Lower lobe of right lung (tissue), 2 donors: ENCODE measurements around the gene FIBCD1. TPM values are rescaled to one million over a fixed set of nuclear protein-coding genes. Genes with fewer than 3 reads are reported as not detected.

ENCODE experiments used
- ATAC-seq, 2 donors: fragments of 200-7000 bp; cut with Tn5 transposase; one replicate each; pipeline ENCODE4 v1.9.1; 2020 to 2022; ENCODE audit warnings: mild to moderate bottlenecking in 2 of 2, moderate library complexity in 2 of 2
- DNase-seq: peaks from one replicate; pipeline ENCODE4 v3.0.0-alpha.2; 2020
- H3K27ac ChIP-seq: fragments of 200-600 bp; one replicate; pipeline ENCODE4 v1.8.0; 2022
- H3K27me3 ChIP-seq: fragments of 200-600 bp; one replicate; pipeline ENCODE4 v1.8.0; 2022; ENCODE audit warnings: low read depth
- H3K36me3 ChIP-seq: fragments of 200-600 bp; one replicate; pipeline ENCODE4 v1.8.0; 2022; ENCODE audit warnings: mild to moderate bottlenecking
- H3K4me1 ChIP-seq: fragments of 200-600 bp; one replicate; pipeline ENCODE4 v1.8.0; 2022
- H3K4me3 ChIP-seq: fragments of 200-600 bp; one replicate; pipeline ENCODE4 v1.8.0; 2022; ENCODE audit warnings: mild to moderate bottlenecking
- H3K9me3 ChIP-seq: fragments of 200-600 bp; one replicate; pipeline ENCODE4 v1.8.0; 2022
- CTCF ChIP-seq: fragments of 200-600 bp; IDR thresholded peaks from one replicate; pipeline ENCODE4 v1.8.0; 2022; ENCODE audit warnings: antibody characterized with exemption, mild to moderate bottlenecking
- intact Hi-C: fragments of 100-400 bp; cut with DNase I; formaldehyde crosslinking; loops from one replicate; pipeline ENCODE4 v1.11.0; 2022
- total RNA-seq: library from RNA; stranded (reverse); fragmentation: NEBNext Ultra II Directional; extraction: Animal tissue kit (Norgen Biotek cat#: 25700); gene quantifications from one replicate; pipeline ENCODE4 v1.2.1, GENCODE V29; 2021
- donor health status: DM: no; HTN: yes; CAD: no; lungs with severe emphysema.

The FIBCD1 gene
- total RNA-seq, 1 donor from 2014 or later: 1.3 TPM

DNA sequence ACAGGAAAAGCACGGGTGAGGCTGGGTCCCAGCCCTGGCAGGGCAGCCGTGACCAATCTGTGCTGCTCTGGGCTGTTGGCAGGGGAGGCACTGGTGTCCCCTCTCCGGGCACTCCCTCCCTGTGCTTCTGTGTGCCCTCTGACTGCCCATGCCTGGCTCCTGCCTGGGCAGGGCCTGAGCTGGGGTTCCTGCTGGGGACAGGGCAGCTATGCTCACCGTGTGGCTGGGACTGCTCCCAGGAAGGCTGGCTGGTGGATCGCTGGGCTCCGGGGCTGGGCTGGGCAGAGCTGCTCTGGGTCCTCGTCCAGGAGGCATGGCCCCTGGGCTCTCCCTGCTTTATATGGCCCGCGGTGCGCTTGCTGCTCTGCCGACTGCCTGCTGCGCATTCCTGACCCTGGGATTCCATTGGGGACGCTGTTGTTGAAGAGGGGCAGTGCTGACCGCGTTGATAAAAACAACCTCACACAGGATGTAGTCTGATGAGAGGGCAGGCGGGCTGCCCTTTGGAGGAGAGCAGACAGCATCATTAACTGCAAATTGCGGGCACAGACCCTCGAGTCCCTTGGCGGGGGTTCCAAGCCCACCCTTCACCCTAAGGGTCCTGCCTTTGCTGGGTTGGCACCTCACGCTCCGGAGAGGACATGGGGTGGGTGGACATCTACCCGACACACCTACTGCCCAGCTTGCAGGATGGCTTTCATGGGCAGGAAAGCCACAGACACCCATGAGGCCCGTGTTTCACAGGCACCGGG, 43.4 kb downstream of the FIBCD1 start:
- Histone ChIP-seq H3K27me3 (no peaks in the 10 kb centered on the region), H3K4me1 (no peaks in the 10 kb centered on the region), H3K27ac (no peak overlapping the region), H3K9me3 (no peaks in the 10 kb centered on the region), H3K36me3 (peaks cover 24% of the 10 kb centered on the region), H3K4me3 (no peak overlapping the region)
- ATAC-seq (peak; percentile 1 to 3), DNase-seq (no peak)
- intact Hi-C loops: no loop called here
- no peak for TF ChIP-seq CTCF

- intact Hi-C loops: no loop called here
Measured at GRCh38 chr9:130895038-130895437, 44.0 kb downstream of the FIBCD1 start.

DNA sequence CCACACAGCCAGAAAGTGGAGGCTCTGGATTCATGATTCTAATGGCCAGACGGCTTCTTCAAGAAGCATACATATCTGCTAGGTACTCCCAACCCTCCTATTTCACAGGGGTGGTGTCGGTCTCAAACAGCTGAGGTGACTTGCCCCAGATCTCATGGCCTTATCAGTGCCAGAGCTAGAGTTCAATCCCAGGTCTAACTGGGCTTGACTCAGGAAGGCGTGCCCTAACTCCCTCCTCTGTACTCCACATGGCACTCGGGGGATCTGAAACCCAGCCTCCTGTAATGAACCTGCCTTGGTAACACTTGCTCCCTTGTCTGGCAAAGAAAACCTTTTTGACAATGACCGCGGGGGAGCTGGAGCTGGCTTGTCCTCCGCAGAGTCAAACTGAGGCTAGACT, 44.5 kb downstream of the FIBCD1 start:
- no peak for TF ChIP-seq CTCF
- Histone ChIP-seq H3K4me1 (no peaks in the 10 kb centered on the region), H3K27me3 (no peaks in the 10 kb centered on the region), H3K9me3 (no peaks in the 10 kb centered on the region), H3K27ac (no peak overlapping the region), H3K36me3 (peaks cover 36% of the 10 kb centered on the region), H3K4me3 (no peak overlapping the region)
- DNase-seq: no peak
- intact Hi-C loops: no loop called here
- ATAC-seq: no peak

More at GRCh38 chr9:130895038-130895437, 44.0 kb downstream of the FIBCD1 start:
- no peak for TF ChIP-seq CTCF
- no peaks in the 10 kb centered on the region for H3K4me1 ChIP-seq
- H3K4me3 ChIP-seq: no peak overlapping the region
- H3K27me3 ChIP-seq: no peaks in the 10 kb centered on the region
- no peaks in the 10 kb centered on the region for H3K9me3 ChIP-seq
- DNase-seq (no peak), ATAC-seq (no peak)
- H3K27ac ChIP-seq: no peak overlapping the region
- peaks cover 31% of the 10 kb centered on the region for H3K36me3 ChIP-seq

DNA sequence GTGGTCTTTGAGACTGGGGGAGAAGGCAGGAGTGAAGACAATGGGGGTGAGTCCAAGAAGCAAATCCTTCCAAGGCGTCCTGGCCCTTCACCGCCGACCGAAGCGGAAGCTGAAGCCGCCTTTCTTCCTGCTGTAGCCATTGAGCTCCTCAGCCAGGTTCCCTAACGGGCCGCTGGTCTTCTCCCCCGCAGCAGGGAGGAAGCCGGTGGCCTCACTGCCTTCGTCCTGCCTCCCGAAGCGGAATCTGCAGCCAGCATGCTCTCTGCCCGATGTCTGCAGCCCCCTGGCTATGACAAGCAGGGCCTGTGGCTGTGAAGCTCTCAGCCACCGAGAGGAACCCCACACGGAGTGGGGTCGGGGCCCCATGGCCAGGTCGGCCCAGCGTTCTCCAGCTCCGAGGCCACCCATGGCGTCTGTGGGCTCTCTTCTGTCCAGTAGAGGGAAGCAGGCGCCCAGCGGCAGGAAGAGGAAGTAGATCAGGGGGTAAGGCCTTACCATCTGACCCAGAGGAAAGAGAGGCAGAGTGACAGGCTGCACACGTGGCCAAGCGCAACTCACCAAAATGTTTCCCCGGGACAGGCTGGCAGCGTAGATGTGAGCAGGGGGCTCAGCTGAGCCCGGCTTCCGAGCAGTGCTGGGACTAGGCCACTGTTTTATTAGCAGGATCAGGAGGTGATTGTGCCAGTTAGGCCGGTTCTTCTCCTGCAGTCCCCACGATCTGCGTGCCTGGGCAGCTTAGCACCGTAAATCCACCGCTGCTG, 45.5 kb downstream of the FIBCD1 start:
- peak; percentile 48 for TF ChIP-seq CTCF
- H3K4me3 ChIP-seq: peak overlapping the region; percentile 21
- H3K27ac ChIP-seq: peak overlapping the region; percentile 56
- peak; percentile 84 for DNase-seq
- no peaks in the 10 kb centered on the region for H3K4me1 ChIP-seq
- no peaks in the 10 kb centered on the region for H3K27me3 ChIP-seq
- peaks cover 46% of the 10 kb centered on the region for H3K36me3 ChIP-seq
- intact Hi-C loops: no loop called here
- H3K9me3 ChIP-seq: no peaks in the 10 kb centered on the region
- ATAC-seq: peak; percentile 74 to 86

DNA sequence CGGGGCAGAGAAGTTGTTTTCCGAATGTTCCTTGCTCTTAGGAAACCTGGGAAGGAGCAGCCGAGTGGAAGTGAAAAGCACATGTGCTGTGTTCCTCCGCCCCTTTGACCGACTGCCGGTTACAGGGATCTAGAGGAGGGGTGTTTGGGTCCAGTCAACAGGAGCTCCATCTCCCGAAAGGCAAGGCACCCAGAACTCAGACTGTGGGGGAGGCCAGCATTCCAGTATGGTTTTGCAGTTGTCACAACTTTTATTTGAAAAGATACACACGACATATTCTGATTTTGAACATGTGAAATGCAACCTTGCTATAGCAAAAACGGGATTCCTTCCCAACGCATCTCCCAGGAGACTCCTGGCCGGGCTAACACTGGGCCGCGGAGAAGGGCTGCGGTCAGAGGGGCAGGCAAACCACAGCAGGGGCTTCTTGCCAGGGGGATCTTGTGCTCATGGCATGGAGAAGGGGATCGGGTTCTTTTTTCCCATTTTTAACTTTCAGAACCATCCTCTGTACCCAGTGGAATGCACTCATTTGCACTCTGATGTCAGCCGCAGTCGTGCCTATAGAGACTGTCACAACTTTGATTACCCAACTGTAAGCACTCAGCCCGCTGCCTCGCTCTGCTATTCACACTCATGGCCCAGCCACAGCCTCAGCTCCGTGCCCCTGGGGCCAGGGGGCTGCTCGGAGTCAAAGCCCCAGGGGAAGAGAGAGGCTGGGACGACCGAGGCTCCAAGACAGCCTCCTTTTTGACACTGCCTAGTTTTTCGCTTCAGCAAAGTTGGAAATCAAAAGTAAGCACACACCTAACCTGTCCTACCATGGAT, 46.4 kb downstream of the FIBCD1 start:
- DNase-seq: no peak
- Histone ChIP-seq H3K4me1 (no peaks in the 10 kb centered on the region), H3K27ac (no peak overlapping the region), H3K27me3 (no peaks in the 10 kb centered on the region), H3K9me3 (no peaks in the 10 kb centered on the region), H3K4me3 (peak overlapping the region; percentile 21), H3K36me3 (peaks cover 54% of the 10 kb centered on the region)
- intact Hi-C loops: no loop called here
- no peak for TF ChIP-seq CTCF
- no peak for ATAC-seq
